Measurements from ENCODE around the gene SLC10A4.
"Not testable (repeated sequence)": the region's sequence is repeated elsewhere in the genome, so short reads cannot be mapped to it uniquely, and the experiment has no call there.

Gene SLC10A4

GRCh38 chr4:48483006-48483776, at the start of gene SLC10A4:
Gene SLC10A4 (plus strand): TSS chr4:48483343. CDS start chr4:48483562, 219 bp downstream.
- peak; percentile 42 for DNase-seq

GRCh38 chr4:48436318-48436717, 46.8 kb upstream of the SLC10A4 start:
- no peak for DNase-seq

- DNase-seq = no peak
Observed at GRCh38 chr4:48439988-48440387, 43.2 kb upstream of the SLC10A4 start.

GRCh38 chr4:48440914-48441313, 42.2 kb upstream of the SLC10A4 start:
- DNase-seq = not testable (repeated sequence)

GRCh38 chr4:48445704-48446103, 37.4 kb upstream of the SLC10A4 start:
- DNase-seq = no peak

- DNase-seq = no peak
Observed at GRCh38 chr4:48446642-48447041, 36.5 kb upstream of the SLC10A4 start.

- DNase-seq = no peak
Observed at GRCh38 chr4:48449151-48449550, 34.0 kb upstream of the SLC10A4 start.

GRCh38 chr4:48450740-48451139, 32.4 kb upstream of the SLC10A4 start:
- DNase-seq = no peak

GRCh38 chr4:48451656-48452055, 31.5 kb upstream of the SLC10A4 start:
- not testable (repeated sequence) for DNase-seq

GRCh38 chr4:48454591-48454990, 28.6 kb upstream of the SLC10A4 start:
- DNase-seq = no peak

- no peak for DNase-seq
Observed at GRCh38 chr4:48461000-48461399, 22.1 kb upstream of the SLC10A4 start.

- DNase-seq = peak; percentile 61
Observed at GRCh38 chr4:48462363-48462762, 20.8 kb upstream of the SLC10A4 start.

GRCh38 chr4:48467442-48467841, 15.7 kb upstream of the SLC10A4 start:
- no peak for DNase-seq

GRCh38 chr4:48467891-48468290, 15.3 kb upstream of the SLC10A4 start:
- no peak for DNase-seq

GRCh38 chr4:48470137-48470536, 13.0 kb upstream of the SLC10A4 start:
- no peak for DNase-seq

GRCh38 chr4:48470570-48470969, 12.6 kb upstream of the SLC10A4 start:
- DNase-seq = no peak

- peak; percentile 27 for DNase-seq
Observed at GRCh38 chr4:48472794-48473193, 10.3 kb upstream of the SLC10A4 start.

- no peak for DNase-seq
Observed at GRCh38 chr4:48475770-48476169, 7.4 kb upstream of the SLC10A4 start.

- no peak for DNase-seq
Observed at GRCh38 chr4:48478273-48478672, 4.9 kb upstream of the SLC10A4 start.

GRCh38 chr4:48481581-48481980, 1.6 kb upstream of the SLC10A4 start:
- no peak for DNase-seq

GRCh38 chr4:48483777-48484493, 792 bp downstream of the SLC10A4 start:
- no peak for DNase-seq

GRCh38 chr4:48484494-48485168, 1.5 kb downstream of the SLC10A4 start:
- DNase-seq = no peak

- no peak for DNase-seq
Observed at GRCh38 chr4:48489683-48490011, 6.5 kb downstream of the SLC10A4 start.

All from NCI-H1105 (cell line).